H54 (cell line): ENCODE results near the gene TSPAN12.
A peak's percentile ranks its signal among the peaks of the same experiment; 100 is the strongest.
"Not testable (repeated sequence)": the region's sequence is repeated elsewhere in the genome, so short reads cannot be mapped to it uniquely, and the experiment has no call there.

Experiments
- DNase-seq: peaks from one replicate; pipeline ENCODE4 v3.0.0; 2011; ENCODE audit warnings: low spot score, mixed read lengths; ENCODE audit not compliant: insufficient read length
- FAIRE-seq: peaks from 3 replicates; lab custom pipeline; 2011; peaks lifted over from hg19 to GRCh38; lab: Jason Lieb, UNC
- POLR2A ChIP-seq: IDR thresholded peaks from 2 replicates; pipeline ENCODE4 v1.6.1; 2011; ENCODE audit warnings: low read depth, mild to moderate bottlenecking, low read length

The TSPAN12 gene, protein sequence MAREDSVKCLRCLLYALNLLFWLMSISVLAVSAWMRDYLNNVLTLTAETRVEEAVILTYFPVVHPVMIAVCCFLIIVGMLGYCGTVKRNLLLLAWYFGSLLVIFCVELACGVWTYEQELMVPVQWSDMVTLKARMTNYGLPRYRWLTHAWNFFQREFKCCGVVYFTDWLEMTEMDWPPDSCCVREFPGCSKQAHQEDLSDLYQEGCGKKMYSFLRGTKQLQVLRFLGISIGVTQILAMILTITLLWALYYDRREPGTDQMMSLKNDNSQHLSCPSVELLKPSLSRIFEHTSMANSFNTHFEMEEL

DNA sequence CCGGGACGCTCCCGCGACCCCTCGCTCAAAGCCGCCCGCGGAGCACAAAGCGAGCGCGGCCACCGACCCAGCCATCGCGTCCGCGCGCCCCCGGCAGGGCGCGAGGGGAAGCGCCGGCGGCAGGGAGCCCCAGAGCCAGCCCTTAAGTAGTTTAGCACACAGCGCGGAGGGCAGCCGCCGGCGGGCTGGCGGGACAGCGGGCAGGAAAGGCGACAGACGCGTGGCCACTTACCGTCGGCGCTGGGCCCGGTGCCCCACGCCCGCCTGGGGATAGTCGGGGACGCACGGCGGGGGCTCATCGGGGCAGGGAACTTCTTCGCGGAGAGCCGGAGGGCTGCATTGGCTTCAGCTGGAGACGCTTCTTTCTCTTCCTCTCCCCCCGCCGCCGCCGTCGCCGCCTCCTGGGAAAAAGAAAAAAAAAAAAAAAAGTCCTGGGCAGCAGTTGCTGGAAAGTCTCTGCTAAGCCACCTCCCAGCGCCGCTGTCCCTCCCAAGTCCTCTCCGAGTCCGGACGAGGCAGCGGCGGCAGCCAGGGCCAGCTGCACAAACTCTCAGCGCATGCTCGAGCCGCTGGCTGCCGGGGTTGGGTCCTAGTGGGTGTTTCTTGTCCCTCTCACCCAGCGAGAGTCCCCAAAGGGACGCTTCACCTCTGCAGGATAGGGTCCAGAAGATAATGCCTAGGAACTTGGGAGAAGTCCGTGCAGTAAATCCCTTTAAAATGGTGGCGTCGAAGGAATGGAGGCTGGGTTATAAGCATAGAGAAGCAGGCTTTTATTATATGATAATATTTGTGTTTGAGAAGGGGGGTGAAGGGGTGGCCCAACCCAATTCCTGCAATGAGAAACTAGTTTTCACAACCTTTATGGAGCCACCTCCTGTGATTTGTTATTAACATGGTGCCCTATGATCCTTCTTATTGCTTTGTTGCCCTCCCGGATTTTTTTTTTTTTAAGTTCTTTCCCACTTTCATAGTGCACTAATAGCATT, at the start of gene TSPAN12:
TSPAN12 (minus strand) TSS at position 557 of the 986 bp plus-strand sequence. CDS start 1,381 bp downstream, outside the sequence.
- FAIRE-seq (peak; percentile 78), DNase-seq (peak; percentile 72)
- TF ChIP-seq POLR2A: no peak

DNA sequence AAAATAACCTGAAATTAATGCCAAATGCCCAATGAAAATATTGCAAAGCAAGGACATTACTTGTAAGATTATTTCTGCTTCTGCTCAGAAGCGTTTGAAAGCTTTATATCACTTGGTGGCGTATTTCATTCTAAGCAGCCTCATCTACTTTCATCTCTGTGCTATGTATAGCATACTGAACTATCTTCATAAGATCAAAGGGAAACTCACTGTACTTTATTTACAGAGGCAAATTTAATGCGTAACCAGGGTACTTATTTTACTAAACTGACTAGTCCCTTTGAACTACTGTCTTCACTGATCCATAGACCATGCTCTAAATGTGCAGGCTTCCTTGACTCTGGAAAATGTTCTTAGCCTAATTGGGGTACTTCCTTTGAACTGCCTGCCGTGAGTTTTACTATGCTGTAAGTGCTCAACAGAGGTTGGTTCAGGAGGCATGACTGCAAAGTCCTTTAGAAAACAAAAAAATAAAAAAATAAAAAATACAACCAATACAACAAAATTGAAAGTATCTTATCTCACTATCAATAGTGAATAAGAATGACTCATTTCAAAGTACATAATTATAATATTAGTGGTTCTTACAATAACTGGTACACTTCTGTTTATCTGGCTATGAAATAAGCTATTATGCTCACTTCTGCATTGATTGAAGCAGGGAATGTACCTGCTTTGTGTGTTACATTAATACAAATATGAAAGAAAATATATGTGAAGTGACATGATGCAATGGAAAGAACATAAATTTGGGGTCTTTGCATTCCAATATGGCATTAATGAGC, 41.0 kb upstream of the TSPAN12 start:
- DNase-seq (no peak), FAIRE-seq (no peak)

DNA sequence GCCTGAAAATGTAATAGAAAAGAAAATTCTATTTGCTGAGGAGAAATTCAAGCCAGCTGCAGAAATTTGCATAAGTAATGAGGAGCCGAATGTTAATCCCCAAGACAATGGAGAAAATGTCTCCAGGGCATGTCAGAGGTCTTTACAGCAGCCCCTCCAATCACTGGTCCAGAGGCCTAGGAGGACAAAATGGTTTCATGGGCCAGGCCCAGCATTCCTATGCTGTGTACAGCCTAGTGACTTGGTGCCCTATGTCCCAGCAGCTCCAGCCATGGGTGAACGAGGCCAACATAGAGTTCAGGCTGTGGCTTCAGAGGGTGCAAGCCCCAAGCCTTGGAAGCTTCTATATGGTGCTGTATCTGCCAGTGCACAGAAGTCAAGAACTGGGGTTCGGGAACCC, 37.3 kb upstream of the TSPAN12 start:
- DNase-seq, FAIRE-seq: not testable (repeated sequence)

More for the DNA sequence above, 41.0 kb upstream of the TSPAN12 start:
- no peak for TF ChIP-seq POLR2A

DNA sequence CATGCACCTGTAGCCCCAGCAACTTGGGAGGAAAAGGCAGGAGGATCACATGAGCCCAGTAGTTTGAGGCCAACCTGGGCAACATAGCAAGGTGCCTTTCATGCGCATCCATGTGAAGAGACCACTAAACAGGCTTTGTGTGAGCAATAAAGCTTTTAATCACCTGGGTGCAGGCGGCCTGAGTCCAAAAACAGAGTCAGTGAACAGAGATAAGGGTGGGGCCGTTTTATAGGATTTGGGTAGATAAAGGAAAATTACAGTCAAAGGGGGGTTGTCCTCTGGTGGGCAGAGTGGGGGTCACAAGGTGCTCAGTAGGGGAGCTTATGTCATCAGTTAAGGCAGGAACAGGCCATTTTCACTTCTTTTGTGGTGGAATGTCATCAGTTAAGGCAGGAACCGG, 27.7 kb upstream of the TSPAN12 start:
- DNase-seq, FAIRE-seq: not testable (repeated sequence)

DNA sequence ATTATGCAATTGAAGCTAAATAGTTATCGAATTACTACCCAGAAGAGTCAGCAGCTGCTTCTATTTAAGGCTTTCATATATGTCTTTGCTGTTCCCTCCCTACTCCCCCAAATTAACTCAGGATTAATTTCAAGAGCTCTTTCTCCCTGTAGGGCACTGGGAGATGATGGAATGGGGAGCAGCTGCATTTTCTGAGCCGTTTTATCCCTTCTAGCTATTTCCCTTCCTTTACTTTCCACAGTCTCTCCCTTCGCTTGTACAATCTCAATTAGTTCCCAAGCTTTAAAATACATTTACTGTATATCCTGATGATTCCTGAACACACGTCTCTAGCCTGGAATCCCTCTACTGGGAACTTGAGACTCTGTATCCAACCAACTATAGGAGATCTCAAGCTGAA, 19.8 kb upstream of the TSPAN12 start:
- FAIRE-seq (no peak), DNase-seq (no peak)
- no peak for TF ChIP-seq POLR2A

DNA sequence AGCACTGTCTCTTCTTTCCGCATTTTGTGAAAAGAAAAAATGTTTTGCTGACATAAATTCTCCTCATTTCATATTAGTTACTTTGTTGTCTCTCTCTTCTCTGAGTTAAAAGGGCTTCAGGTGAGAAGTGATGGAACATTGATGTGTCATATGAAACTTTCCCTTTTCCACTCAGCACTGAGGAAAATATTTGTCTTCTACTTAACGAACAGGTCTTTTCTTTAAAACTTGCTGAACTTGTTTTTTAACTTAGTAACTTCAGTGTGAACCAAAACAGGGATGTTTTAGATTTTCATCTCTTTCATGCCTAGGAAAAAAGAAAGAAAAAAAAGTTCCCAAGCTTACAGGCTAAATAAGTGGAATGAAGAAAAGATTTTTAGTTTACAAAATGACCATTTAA, 19.0 kb upstream of the TSPAN12 start:
- no peak for FAIRE-seq

DNA sequence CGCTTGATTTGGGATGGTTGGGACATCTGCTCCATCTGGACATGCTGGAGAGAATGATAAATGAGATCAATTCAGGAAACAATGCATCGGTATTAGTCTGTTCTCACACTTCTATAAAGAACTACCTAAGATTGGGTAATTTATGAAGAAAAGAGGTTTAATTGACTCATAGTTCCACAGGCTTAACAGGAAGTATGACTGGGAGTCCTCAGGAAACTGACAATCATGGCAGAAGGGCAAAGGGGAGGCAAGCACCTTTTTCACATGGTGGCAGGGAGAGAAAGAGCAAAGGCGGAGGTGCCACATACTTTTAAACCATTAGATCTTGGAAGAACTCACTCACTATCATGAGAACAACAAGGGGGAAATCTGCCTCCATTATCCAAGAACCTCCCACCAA, 16.8 kb upstream of the TSPAN12 start:
- TF ChIP-seq POLR2A: no peak
- no peak for FAIRE-seq

More for the DNA sequence above, 19.0 kb upstream of the TSPAN12 start:
- DNase-seq: no peak
- no peak for TF ChIP-seq POLR2A

DNA sequence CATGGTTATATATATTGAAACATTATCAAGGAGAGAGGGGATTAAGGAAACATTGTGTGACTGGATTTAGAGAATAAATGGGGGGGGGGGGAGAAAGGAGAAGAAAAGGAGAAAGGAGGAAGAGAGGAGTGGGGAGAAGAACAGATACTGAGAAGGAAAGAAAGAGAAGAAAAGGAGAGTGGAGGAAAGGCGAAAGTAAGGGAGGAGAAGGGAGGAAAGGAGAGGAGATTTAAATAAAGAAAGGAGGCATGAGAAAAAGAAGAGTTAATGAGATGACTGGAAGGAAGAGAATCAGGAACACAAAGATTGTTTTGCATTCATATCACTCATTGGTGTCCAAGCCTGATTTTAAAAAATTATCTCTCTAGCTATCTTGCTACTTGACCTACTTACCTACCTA, 16.1 kb upstream of the TSPAN12 start:
- no peak for TF ChIP-seq POLR2A
- FAIRE-seq (no peak), DNase-seq (no peak)

More for the DNA sequence above, 16.8 kb upstream of the TSPAN12 start:
- DNase-seq: no peak

DNA sequence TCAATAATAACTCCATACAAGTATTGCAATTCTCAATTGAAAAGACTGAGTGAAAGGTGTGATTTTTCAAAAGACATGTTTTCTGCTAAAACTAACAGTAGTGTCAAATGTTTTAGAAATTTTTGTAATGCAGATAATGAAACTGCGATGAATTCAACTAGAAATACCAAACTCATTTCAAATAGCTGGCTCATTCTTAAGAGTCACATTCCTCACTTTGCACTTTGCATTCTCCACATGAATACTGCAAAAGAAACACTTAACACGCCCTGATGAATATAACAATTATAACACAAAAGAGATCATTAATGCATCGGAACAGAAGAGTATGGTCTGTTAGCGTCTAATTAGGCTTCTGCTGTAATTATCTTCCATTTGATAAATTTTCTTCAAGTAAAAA, 15.5 kb upstream of the TSPAN12 start:
- DNase-seq (no peak), FAIRE-seq (peak; percentile 11)
- TF ChIP-seq POLR2A: no peak

DNA sequence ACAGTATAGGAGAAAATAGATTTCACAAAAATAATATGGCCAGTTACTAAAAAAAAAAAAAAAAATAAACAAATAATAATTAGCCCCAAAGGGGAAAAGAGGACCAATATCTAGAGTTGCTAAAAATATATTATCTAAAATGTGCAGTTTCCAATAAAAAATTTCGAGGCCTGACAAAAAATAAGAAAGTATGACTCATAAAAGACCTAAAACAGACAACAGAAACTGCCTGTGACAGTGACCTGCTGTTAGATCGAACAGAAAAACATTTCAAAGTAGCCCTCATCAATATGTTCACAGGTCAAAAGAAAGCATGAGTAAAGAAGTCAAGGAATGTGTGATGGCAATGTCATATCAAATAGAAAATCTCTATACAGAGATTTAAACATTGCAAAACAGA, 11.8 kb upstream of the TSPAN12 start:
- DNase-seq (no peak), FAIRE-seq (no peak)
- no peak for TF ChIP-seq POLR2A

DNA sequence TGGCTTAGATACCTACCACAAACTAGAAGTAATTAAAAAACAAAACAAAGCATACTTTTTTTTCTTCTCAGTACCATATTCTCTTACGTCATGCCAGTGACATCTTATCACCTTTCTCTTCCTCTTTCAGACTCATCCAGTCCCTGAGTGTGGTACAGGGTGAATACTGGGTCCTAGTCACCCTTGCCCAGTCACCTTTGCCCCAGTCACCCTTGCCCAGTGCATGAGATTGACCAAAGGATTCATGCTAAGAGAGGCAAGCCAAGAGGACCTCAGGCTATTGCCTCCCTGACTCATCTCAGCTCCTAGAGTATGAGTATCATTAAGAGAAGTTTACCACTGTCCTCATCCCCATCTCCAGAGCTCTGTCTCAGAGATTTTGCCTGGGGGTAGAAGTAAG, 10.0 kb upstream of the TSPAN12 start:
- DNase-seq: no peak
- TF ChIP-seq POLR2A: no peak
- no peak for FAIRE-seq

DNA sequence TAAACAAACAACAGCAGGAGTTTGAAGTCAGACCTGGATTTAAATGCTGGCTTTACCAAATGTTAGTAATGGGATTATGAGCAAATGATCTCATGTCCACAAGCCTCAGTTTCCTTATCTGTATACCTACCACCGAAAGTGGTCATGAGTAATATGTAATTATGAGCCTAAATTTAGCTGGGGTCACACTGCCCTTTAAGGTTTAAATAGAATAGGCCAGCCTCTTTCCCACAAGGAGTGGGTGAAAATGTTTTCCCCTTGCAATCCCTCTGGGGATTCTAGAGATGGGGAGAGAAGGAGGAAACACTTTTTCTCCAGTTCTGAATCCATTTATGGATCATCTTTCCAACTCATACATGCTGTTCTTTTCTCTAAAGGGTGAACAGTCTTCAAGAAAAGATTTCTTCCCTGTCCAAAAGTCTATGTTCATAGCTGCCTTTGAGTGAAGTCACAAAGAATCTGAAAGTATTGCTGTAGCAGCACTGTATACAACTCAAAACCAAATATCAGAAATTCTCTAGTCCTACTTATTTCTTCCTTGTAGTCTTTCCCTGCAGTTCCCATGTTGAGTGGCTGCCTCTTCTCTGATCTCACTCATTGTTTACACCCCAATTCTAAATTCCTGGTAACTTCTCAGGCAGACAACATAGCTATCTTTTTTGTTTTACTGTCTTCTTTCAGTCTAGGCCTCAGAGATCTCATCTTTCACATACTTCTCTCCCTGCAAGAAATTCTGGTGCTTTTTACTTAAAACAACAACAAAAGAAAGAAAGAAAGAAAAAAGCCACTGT, 7.4 kb upstream of the TSPAN12 start:
- FAIRE-seq (no peak), DNase-seq (no peak)
- no peak for TF ChIP-seq POLR2A
